ENCODE measurements around the gene FRMD5.

DNA sequence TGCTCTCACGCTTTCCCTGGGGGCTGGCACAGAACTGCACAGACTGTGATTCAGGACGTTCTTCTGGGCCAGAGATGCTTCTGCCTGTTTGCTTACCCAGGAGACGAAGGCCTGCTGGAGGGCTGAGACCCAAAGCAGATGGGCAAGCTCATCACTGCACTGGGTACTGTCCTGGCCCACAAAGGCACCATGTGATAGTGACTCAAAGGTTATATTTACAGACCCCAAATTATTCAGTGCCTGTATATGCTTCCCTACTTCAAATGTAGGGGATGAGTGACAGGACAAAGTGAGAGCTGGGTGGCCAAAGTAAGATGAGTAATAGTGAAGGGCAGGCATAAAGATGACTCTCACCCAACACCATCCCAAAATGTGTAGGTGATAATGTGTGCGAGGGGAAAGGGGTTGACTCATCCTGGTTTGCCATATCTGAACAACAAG is 240.9 kb downstream of the FRMD5 start:
- TF ChIP-seq, protein P1, sequence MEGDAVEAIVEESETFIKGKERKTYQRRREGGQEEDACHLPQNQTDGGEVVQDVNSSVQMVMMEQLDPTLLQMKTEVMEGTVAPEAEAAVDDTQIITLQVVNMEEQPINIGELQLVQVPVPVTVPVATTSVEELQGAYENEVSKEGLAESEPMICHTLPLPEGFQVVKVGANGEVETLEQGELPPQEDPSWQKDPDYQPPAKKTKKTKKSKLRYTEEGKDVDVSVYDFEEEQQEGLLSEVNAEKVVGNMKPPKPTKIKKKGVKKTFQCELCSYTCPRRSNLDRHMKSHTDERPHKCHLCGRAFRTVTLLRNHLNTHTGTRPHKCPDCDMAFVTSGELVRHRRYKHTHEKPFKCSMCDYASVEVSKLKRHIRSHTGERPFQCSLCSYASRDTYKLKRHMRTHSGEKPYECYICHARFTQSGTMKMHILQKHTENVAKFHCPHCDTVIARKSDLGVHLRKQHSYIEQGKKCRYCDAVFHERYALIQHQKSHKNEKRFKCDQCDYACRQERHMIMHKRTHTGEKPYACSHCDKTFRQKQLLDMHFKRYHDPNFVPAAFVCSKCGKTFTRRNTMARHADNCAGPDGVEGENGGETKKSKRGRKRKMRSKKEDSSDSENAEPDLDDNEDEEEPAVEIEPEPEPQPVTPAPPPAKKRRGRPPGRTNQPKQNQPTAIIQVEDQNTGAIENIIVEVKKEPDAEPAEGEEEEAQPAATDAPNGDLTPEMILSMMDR (IDR thresholded peaks at IDR 0.05; ENCODE audit: borderline replicate concordance, extremely low read depth, low read length, poor library complexity, severe bottlenecking): no peak
- TF ChIP-seq EZH2 (IDR thresholded peaks at IDR 0.05; ENCODE audit: borderline replicate concordance, low read depth, low read length, severe bottlenecking): no peak
